SH-SY5Y (cell line): ENCODE measurements around the gene SEMA5B.

Experiments
- GATA2 ChIP-seq: IDR thresholded peaks from 2 replicates; pipeline ENCODE4 v1.6.1; 2011; ENCODE audit warnings: mild to moderate bottlenecking, low read depth, low read length
- GATA3 ChIP-seq: IDR thresholded peaks from 2 replicates; pipeline ENCODE4 v1.6.1; 2011; ENCODE audit warnings: low read depth, mild to moderate bottlenecking, low read length, moderate library complexity

GRCh38 chr3:122913539-122914100 lies 113.9 kb downstream of the SEMA5B start:
- TF ChIP-seq GATA2 (no peak), GATA3 (no peak)
